Pancreas (tissue), 10 donors: ENCODE results near the gene SHH. TPM values are rescaled to one million over a fixed set of nuclear protein-coding genes. Genes with fewer than 3 reads are reported as not detected.
A peak's percentile ranks its signal among the peaks of the same experiment; 100 is the strongest.

Experiments used
- ATAC-seq, 4 donors: fragments of 200-7000 bp; cut with Tn5 transposase; one replicate each; pipeline versions ENCODE4 v1.8.0 to v1.9.1; 2020; ENCODE audit warnings: mild to moderate bottlenecking in 4 of 4, moderate library complexity in 4 of 4
- DNase-seq, 6 donors: peaks; one replicate each; pipeline ENCODE4 v3.0.0-alpha.2; 2020
- FAIRE-seq: peaks from 2 replicates; lab custom pipeline; 2012; peaks lifted over from hg19 to GRCh38; lab: Jason Lieb, UNC
- H3K27ac ChIP-seq, 4 donors: fragments of 200-600 bp; sonication (generic); 1 replicate in 3 of 4; 2 replicates in 1 of 4; pipeline versions ENCODE4 v1.5.0 to v1.8.0; 2020
- H3K27me3 ChIP-seq, 4 donors: fragments of 200-600 bp; one replicate each; pipeline ENCODE4 v1.8.0; 2021
- H3K36me3 ChIP-seq, 3 donors: fragments of 200-600 bp; sonication (generic) in 1 of 3; one replicate each; pipeline versions ENCODE4 v1.5.0 to v1.8.0; 2020 to 2021
- H3K4me1 ChIP-seq, 3 donors: fragments of 200-600 bp; one replicate each; pipeline ENCODE4 v1.8.0; 2021
- H3K4me3 ChIP-seq, 4 donors: fragments of 200-600 bp; sonication (generic) in 2 of 4; one replicate each; pipeline versions ENCODE4 v1.5.0 to v1.8.0; 2020 to 2021
- H3K9me3 ChIP-seq, 4 donors: fragments of 200-600 bp; one replicate each; pipeline ENCODE4 v1.8.0; 2021
- WGBS, 2 donors: extraction: QIAGEN DNeasy Blood & Tissue Kit; methylation state at CpG; one replicate each; pipeline ENCODE4 v1.1.7; 2013; 5-methylcytosine and 5-hydroxymethylcytosine counted together
- intact Hi-C, 3 donors: fragments of 100-400 bp; cut with DNase I; formaldehyde crosslinking; loops; one replicate each; pipeline versions ENCODE4 v1.11.1 to v1.14.2; 2022
- polyA plus RNA-seq, 2 donors: library from polyadenylated mRNA; stranded (reverse); fragments of 200-250 nt; gene quantifications; one replicate each; pipeline ENCODE4 v1.2.3, GENCODE V29; 2013
- total RNA-seq, 6 donors: library from RNA; stranded (reverse); fragmentation: NEBNext Ultra II Directional in 4 of 6; extraction: Animal tissue kit (Norgen Biotek cat#: 25700) in 4 of 6; gene quantifications; one replicate each; pipeline versions ENCODE4 v1.2.1 to v1.2.4, GENCODE V29; 2021 to 2023
- TF ChIP-seq, protein P1 (sequence below), 4 donors: fragments of 200-600 bp; sonication (generic) in 3 of 4; IDR thresholded peaks; one replicate each; pipeline versions ENCODE4 v1.5.0 to v1.8.0; 2021; ENCODE audit warnings: antibody characterized with exemption in 4 of 4
- donor health status: healthy with polysubstance abuse.
- donor health status: DM: no; HTN: no; CAD: no; lungs with moderate emphysema.
- donor health status: DM: no; HTN: no; CAD: no.
- donor health status: control.
- donor health status: control.
- donor health status: Bipolar disorder and iron deficiency.
- donor health status: DM: yes; HTN: yes; CAD: no.
- donor health status: DM: no; HTN: no; CAD: no.
- donor health status: DM: no; HTN: no; CAD: no.
- donor health status: DM: yes; HTN: yes; CAD: no.

The SHH gene
- total and polyA plus RNA-seq, 8 donors: 0.08 to 0.85 (median 0.26) TPM

DNA sequence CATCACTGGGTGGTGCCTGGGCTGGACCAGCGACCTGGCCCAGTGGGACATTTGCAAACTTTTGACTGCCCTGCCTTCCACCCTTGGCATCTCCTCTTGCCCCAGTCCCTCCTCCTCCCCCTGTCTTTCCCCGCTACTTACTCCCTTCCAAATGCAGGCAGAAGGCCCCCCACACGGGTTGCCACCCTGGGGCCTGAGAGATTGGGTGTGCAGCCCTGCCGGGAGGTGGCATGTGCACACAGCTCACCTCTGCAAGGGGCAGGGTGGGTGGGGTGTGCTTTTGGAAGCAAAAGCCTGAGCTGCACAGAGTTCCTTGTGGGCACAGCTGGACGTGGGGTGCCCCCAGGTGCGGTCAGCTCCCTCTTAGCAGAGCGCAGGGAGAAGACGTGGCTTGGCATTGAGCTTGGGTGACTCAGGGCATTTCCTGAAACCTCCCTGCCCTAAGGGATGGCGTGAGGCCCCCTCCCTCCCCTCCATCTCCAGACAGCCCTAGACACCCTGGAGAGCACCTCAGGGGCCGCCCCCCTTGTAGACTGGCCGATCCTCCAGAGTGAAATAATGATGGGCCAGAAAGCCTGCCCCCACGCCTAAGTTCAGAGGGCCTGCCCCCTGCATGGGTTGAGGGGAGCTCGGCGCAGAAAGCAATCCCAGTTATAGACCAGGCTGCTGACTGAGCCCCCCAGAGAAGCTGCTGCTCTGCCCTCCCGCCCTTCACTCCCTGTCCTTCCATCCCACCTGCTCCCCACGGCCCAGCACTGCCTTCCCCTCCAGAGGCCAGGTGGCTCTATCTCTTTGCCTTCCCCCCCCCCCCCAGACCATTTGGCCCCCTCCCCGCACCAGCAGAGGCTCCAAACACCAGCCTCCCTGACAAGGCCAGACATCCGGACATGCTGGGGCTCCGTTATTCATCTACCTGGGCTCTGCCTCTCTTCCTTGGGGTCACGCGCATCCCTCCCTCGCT, 2.3 kb upstream of the SHH start:
- intact Hi-C loops: loop anchor here in 2 of 3 donors (5.0 to 10.0 kb wide), 4 partner anchors 340 to 950 kb away; no protein-coding TSS in a partner anchor
- FAIRE-seq (no peak), ATAC-seq (peak in 2 of 4 donors; percentile 6 to 13), DNase-seq (peak in 1 of 6 donors; percentile 47)
- Histone ChIP-seq H3K27me3 (peaks cover 0 to 32% (median 5%) of the 10 kb centered on the region in 4 donors), H3K27ac (no peak overlapping the region), H3K4me1 (no peaks in the 10 kb centered on the region), H3K36me3 (no peaks in the 10 kb centered on the region), H3K9me3 (no peaks in the 10 kb centered on the region), H3K4me3 (no peak overlapping the region)
- WGBS, 2 donors: 22 to 30% methylated on average over 20 to 22 of the region's 22 CpGs
- TF ChIP-seq, protein P1, sequence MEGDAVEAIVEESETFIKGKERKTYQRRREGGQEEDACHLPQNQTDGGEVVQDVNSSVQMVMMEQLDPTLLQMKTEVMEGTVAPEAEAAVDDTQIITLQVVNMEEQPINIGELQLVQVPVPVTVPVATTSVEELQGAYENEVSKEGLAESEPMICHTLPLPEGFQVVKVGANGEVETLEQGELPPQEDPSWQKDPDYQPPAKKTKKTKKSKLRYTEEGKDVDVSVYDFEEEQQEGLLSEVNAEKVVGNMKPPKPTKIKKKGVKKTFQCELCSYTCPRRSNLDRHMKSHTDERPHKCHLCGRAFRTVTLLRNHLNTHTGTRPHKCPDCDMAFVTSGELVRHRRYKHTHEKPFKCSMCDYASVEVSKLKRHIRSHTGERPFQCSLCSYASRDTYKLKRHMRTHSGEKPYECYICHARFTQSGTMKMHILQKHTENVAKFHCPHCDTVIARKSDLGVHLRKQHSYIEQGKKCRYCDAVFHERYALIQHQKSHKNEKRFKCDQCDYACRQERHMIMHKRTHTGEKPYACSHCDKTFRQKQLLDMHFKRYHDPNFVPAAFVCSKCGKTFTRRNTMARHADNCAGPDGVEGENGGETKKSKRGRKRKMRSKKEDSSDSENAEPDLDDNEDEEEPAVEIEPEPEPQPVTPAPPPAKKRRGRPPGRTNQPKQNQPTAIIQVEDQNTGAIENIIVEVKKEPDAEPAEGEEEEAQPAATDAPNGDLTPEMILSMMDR (IDR thresholded peaks at IDR 0.05): no peak

DNA sequence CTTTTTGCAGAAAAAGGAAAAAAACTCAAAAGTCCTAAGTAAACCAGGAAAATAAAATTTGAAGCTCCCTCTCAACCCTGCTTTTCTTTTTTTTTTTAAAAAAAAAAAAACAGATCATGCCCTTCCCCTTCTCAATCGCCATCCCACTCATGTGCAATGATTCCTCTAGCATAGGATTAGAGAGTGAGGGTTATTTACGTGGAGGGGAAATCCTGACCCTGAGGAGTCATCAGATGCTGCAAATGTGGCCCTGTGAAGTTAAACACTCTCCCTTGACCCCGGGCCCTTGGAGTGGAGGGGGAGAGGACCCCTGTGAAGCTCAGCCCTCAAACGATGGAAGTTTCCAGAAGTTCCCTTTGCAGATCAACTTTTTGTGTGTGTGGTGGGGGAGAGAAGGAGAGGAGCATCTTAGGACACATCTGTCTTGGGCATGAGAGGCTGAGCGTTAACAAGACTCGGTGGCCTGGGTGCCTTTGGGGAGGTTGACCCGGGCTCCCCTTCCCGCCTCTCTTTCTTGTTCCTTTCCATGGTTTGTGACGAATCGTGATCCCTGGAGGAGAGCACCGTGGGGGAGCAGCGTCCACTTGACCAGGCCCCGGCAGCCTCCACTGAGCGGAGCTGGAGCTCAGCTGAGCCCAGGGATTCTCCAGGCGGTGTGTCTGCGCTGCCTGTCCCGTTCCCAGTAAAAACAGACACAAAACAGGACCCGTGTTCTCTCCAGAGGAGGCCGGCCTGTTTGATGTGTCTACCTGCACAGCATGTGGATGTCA, 1.5 kb upstream of the SHH start:
- H3K4me3 ChIP-seq: no peak overlapping the region
- FAIRE-seq: no peak
- no peaks in the 10 kb centered on the region for H3K9me3 ChIP-seq
- TF ChIP-seq, protein P1 (IDR thresholded peaks at IDR 0.05): no peak
- no peaks in the 10 kb centered on the region for H3K36me3 ChIP-seq
- H3K27me3 ChIP-seq: peaks cover 0 to 32% (median 5%) of the 10 kb centered on the region in 4 donors
- 27 to 34% methylated on average over 19 of the region's 19 CpGs for WGBS, 2 donors
- peaks cover 0 to 5% (median 3%) of the 10 kb centered on the region in 3 donors for H3K4me1 ChIP-seq
- peak in 1 of 6 donors; percentile 44 for DNase-seq
- no peak overlapping the region for H3K27ac ChIP-seq
- intact Hi-C loops: loop anchor here in 2 of 3 donors (5.0 to 10.0 kb wide), 4 partner anchors 341 to 951 kb away; no protein-coding TSS in a partner anchor
- ATAC-seq: no peak

DNA sequence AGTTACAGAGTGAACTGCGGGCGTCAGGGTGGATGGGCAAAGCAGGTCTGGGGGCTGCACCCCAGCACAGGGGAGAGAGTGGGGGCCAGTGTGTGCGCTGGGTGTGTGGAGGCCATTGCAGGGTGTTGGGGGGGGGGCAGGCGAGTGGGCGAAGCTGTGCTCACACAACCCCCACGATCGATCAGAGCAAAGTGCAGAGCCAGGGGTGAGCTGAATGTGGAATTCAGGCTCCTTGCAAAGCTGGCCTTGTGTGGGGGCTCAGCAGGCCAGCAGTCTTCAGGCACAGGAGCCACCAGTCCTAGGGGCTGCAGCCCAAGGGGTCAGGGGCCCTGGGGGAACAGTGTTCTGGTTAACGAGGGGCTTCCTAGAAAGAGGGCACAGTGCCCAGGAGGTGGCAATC, 862 bp upstream of the SHH start:
- DNase-seq: peak in 1 of 6 donors; percentile 30
- H3K4me1 ChIP-seq: peaks cover 0 to 11% (median 5%) of the 10 kb centered on the region in 3 donors
- intact Hi-C loops: loop anchor here in 2 of 3 donors (5.0 to 10.0 kb wide), 4 partner anchors 342 to 952 kb away; no protein-coding TSS in a partner anchor
- no peak for FAIRE-seq
- ATAC-seq: no peak
- no peaks in the 10 kb centered on the region for H3K36me3 ChIP-seq
- no peak overlapping the region for H3K4me3 ChIP-seq
- no peaks in the 10 kb centered on the region for H3K9me3 ChIP-seq
- H3K27me3 ChIP-seq: peaks cover 0 to 34% (median 5%) of the 10 kb centered on the region in 4 donors
- H3K27ac ChIP-seq: no peak overlapping the region
- WGBS, 2 donors: 5 to 8% methylated on average over 7 to 8 of the region's 8 CpGs
- TF ChIP-seq, protein P1 (IDR thresholded peaks at IDR 0.05): no peak

DNA sequence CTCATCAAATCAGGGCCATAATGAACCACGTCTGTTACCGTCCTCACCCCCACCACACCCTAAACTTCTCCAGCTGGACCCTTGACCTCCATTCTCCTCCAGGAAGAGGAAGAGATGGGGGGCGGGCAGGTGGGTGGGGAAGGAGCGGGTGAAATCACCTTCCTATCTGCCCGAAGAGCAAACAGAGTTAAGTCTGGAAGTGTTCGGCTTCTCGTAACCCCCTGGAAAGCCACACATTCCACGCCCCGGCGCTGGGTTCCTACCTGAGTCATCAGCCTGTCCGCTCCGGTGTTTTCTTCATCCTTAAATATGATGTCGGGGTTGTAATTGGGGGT, 736 bp downstream of the SHH start:
- H3K9me3 ChIP-seq: no peaks in the 10 kb centered on the region
- no peak overlapping the region for H3K4me3 ChIP-seq
- H3K4me1 ChIP-seq: peaks cover 0 to 13% (median 7%) of the 10 kb centered on the region in 3 donors
- FAIRE-seq (no peak), ATAC-seq (no peak), DNase-seq (peak in 1 of 6 donors; percentile 32)
- 1 to 3% methylated on average over 13 of the region's 13 CpGs for WGBS, 2 donors
- H3K27me3 ChIP-seq: peaks cover 0 to 42% (median 7%) of the 10 kb centered on the region in 4 donors
- no peak overlapping the region for H3K27ac ChIP-seq
- no peaks in the 10 kb centered on the region for H3K36me3 ChIP-seq
- intact Hi-C loops: loop anchor here in 2 of 3 donors (5.0 to 10.0 kb wide), 4 partner anchors 343 to 953 kb away; no protein-coding TSS in a partner anchor
- TF ChIP-seq, protein P1 (IDR thresholded peaks at IDR 0.05): no peak
